Calu3 (cell line): ENCODE measurements around the gene S100A13. TPM values are rescaled to one million over a fixed set of nuclear protein-coding genes. Genes with fewer than 3 reads are reported as not detected.
A peak's percentile ranks its signal among the peaks of the same experiment; 100 is the strongest.

Experiments used
- BruUV-seq: library from RNA; stranded (reverse); fragments of 400-500 nt; replicated peaks from 2 replicates; lab custom pipeline; 2021; lab: Mats Ljungman, UMichigan
- CTCF ChIA-PET: fragments of 300-600 bp; sonication (Branson Sonifier 250); formaldehyde crosslinking; loops from one replicate; lab custom pipeline; 2022; ENCODE audit warnings: antibody characterized with exemption; lab: Charles Lee
- DNase-seq: peaks from one replicate; pipeline ENCODE4 v3.0.0; 2022
- H3K27ac Mint-ChIP-seq: one replicate; pipeline ENCODE4 v1.8.0; 2022; ENCODE audit warnings: mixed read lengths; ENCODE audit not compliant: unreplicated experiment
- H3K27me3 Mint-ChIP-seq: one replicate; pipeline ENCODE4 v1.8.0; 2022; ENCODE audit warnings: mixed read lengths; ENCODE audit not compliant: unreplicated experiment
- H3K36me3 Mint-ChIP-seq: one replicate; pipeline ENCODE4 v1.8.0; 2022; ENCODE audit warnings: mild to moderate bottlenecking, moderate library complexity, mixed read lengths; ENCODE audit not compliant: insufficient read depth, unreplicated experiment
- H3K4me1 Mint-ChIP-seq: one replicate; pipeline ENCODE4 v1.8.0; 2022; ENCODE audit warnings: mild to moderate bottlenecking, low read depth, mixed read lengths; ENCODE audit not compliant: unreplicated experiment
- H3K4me3 Mint-ChIP-seq: one replicate; pipeline ENCODE4 v1.8.0; 2022; ENCODE audit warnings: mild to moderate bottlenecking, low read depth, moderate library complexity, mixed read lengths; ENCODE audit not compliant: unreplicated experiment
- H3K9me3 Mint-ChIP-seq: one replicate; pipeline ENCODE4 v1.8.0; 2022; ENCODE audit warnings: low read depth, mixed read lengths; ENCODE audit not compliant: unreplicated experiment
- intact Hi-C: fragments of 100-400 bp; cut with micrococcal nuclease; formaldehyde crosslinking; loops from one replicate; pipeline ENCODE4 v1.10.0; 2022; ENCODE audit not compliant: unreplicated experiment
- total RNA-seq: library from RNA; stranded (reverse); gene quantifications from 2 replicates; pipeline ENCODE4 v1.2.3, GENCODE V29; 2022
- TF ChIP-seq, protein P1 (sequence below): fragments of 200-600 bp; IDR thresholded peaks from one replicate; pipeline ENCODE4 v1.8.0; 2022; ENCODE audit warnings: antibody characterized with exemption; ENCODE audit not compliant: unreplicated experiment

S100A13 gene
- total RNA-seq, 1 experiment from 2014 or later: 104 TPM

DNA sequence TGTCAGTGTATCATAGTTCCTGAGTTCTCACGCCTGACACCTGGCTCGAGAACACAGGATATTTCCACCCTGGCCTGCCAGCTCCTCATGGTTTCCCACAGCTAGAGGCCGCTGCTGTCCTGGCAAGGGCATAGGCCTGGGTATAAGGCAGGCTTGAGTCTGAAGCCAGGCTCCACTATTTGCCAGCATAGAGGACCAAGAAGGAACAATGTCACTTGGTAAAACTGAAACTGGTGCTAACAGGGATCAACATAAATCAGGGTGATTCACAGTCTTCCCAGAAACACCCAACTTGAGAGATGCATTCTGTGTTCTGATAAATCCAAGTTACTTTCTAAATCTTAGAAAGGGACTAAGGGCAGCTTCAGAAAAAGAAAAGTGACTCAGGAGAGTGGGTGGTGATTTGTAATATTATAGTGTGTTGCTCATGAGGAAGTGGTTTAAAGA, 54.7 kb downstream of the S100A13 start:
- H3K4me1 Mint-ChIP-seq: peaks cover 64% of the 10 kb centered on the region
- H3K36me3 Mint-ChIP-seq: peaks cover 21% of the 10 kb centered on the region
- H3K9me3 Mint-ChIP-seq: no peaks in the 10 kb centered on the region
- H3K27ac Mint-ChIP-seq: peak overlapping the region; percentile 73
- peak overlapping the region; percentile 28 for H3K4me3 Mint-ChIP-seq
- peak; percentile 92 for DNase-seq
- CTCF ChIA-PET: interaction anchor here (0.6 to 2.3 kb wide), 20 partner anchors 13 to 217 kb away, joined by 3 to 44 read pairs (median 6); partner anchors contain the start of genes CHTOP, ILF2, INTS3 and S100A13
- intact Hi-C loops: loop anchor here (1.0 to 5.0 kb wide), 7 partner anchors 36 to 177 kb away; partner anchors contain the start of genes CHTOP, ILF2, S100A13 and S100A14
- TF ChIP-seq, protein P1, sequence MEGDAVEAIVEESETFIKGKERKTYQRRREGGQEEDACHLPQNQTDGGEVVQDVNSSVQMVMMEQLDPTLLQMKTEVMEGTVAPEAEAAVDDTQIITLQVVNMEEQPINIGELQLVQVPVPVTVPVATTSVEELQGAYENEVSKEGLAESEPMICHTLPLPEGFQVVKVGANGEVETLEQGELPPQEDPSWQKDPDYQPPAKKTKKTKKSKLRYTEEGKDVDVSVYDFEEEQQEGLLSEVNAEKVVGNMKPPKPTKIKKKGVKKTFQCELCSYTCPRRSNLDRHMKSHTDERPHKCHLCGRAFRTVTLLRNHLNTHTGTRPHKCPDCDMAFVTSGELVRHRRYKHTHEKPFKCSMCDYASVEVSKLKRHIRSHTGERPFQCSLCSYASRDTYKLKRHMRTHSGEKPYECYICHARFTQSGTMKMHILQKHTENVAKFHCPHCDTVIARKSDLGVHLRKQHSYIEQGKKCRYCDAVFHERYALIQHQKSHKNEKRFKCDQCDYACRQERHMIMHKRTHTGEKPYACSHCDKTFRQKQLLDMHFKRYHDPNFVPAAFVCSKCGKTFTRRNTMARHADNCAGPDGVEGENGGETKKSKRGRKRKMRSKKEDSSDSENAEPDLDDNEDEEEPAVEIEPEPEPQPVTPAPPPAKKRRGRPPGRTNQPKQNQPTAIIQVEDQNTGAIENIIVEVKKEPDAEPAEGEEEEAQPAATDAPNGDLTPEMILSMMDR: peak; percentile 79
- no TSS peak for BruUV-seq
- no peaks in the 10 kb centered on the region for H3K27me3 Mint-ChIP-seq

DNA sequence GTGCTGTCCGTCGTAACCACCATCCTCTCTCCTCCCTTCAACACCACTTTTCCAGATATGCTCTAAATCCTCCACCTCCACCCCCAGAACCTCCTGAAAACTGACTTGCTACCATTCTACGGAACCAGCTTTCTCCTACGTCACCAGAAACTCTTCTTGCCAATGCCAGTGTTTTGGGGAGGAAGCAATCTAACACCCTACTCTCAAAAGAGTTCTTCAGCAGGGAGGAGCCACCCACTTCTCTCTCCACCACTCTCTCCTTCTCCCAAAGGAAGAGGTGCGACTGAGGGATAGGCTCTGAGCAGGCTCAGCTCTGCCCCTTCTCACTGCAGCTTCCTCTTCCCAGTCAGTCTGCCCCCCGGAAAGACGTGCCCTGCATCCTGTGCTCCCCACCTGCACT, 55.6 kb downstream of the S100A13 start:
- no peaks in the 10 kb centered on the region for H3K9me3 Mint-ChIP-seq
- H3K4me1 Mint-ChIP-seq: peaks cover 64% of the 10 kb centered on the region
- H3K27me3 Mint-ChIP-seq: no peaks in the 10 kb centered on the region
- TF ChIP-seq, protein P1: no peak
- H3K36me3 Mint-ChIP-seq: peaks cover 29% of the 10 kb centered on the region
- H3K27ac Mint-ChIP-seq: peak overlapping the region; percentile 73
- DNase-seq: no peak
- no peak overlapping the region for H3K4me3 Mint-ChIP-seq
- intact Hi-C loops: loop anchor here (1.0 to 5.0 kb wide), 7 partner anchors 37 to 178 kb away; partner anchors contain the start of genes CHTOP, ILF2, S100A13 and S100A14
- no TSS peak for BruUV-seq
- CTCF ChIA-PET: interaction anchor here (0.7 to 2.3 kb wide), 13 partner anchors 27 to 156 kb away, joined by 3 to 44 read pairs (median 7); partner anchors contain the start of genes CHTOP, ILF2, INTS3 and S100A13

DNA sequence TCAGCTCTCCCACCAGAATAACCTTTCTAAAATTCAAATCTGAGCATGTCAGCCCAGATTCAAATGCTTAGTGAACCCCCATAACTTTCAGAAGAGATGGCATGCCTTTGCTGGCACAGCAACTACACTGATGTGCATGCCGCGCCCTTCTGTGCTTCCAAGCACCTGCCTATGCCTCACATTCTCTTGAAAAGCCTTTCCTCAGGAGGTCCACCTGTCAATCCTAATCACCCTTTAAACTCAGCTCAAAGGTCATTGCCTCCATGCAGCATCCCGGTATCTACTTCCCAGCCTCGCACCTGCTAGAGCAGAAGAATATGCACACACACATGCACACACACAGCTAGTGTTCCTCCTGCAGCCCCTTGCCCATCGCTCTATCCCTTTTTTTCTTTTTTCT, 56.4 kb downstream of the S100A13 start:
- Mint-ChIP-seq H3K27ac (peak overlapping the region; percentile 10), H3K4me1 (peaks cover 70% of the 10 kb centered on the region), H3K36me3 (peaks cover 38% of the 10 kb centered on the region), H3K27me3 (no peaks in the 10 kb centered on the region), H3K4me3 (no peak overlapping the region), H3K9me3 (no peaks in the 10 kb centered on the region)
- DNase-seq: no peak
- TF ChIP-seq, protein P1: no peak
- no TSS peak for BruUV-seq
- intact Hi-C loops: loop anchor here (5.0 kb wide), 1 partner anchor 101 kb away; the partner anchor contains the start of gene ILF2
- CTCF ChIA-PET: interaction anchor here (0.7 to 2.2 kb wide), 6 partner anchors 38 to 1916 kb away, joined by 3 to 8 read pairs (median 4); no protein-coding TSS in a partner anchor

DNA sequence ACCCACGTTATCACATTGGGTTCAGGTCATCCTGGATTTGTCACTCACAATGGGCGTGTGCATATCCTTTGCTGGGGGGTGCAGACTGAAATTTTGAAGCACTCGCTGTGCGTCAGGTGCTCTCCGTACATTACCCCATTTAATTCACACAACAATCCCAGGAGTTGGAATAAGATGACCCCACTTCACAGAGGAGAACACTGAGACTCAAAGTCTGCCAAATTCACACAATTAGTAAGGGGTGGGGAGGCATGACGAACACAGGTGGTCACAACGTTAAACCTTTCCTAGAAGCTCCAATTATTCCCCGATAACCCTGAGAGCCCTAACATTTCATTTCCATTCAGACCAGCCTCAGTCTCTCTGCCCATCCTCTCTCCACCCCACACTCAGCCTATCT, 57.8 kb downstream of the S100A13 start:
- H3K9me3 Mint-ChIP-seq: no peaks in the 10 kb centered on the region
- DNase-seq: no peak
- CTCF ChIA-PET: interaction anchor here (0.6 to 2.4 kb wide), 3 partner anchors 14 to 65 kb away, joined by 3 to 117 read pairs (median 4); partner anchors contain the start of genes CHTOP and S100A6
- H3K36me3 Mint-ChIP-seq: peaks cover 46% of the 10 kb centered on the region
- H3K4me1 Mint-ChIP-seq: peaks cover 80% of the 10 kb centered on the region
- TF ChIP-seq, protein P1: no peak
- peak overlapping the region; percentile 96 for H3K27ac Mint-ChIP-seq
- H3K4me3 Mint-ChIP-seq: no peak overlapping the region
- no TSS peak for BruUV-seq
- no peaks in the 10 kb centered on the region for H3K27me3 Mint-ChIP-seq
- intact Hi-C loops: loop anchor here (5.0 kb wide), 1 partner anchor 217 kb away; no protein-coding TSS in a partner anchor

Other genes starting within 250 kb of the S100A13 start
- not detected in 2 replicates for gene S100A8, start 236.4 kb downstream of the S100A13 start, total RNA-seq
- gene S100A7A, start 211.0 kb downstream of the S100A13 start, total RNA-seq: not detected in 2 replicates
- not detected in 2 replicates for gene S100A7, start 166.9 kb downstream of the S100A13 start, total RNA-seq
- 1,521 and 2,023 TPM in 2 replicates for gene S100A6, start 91.5 kb downstream of the S100A13 start, total RNA-seq
- not detected in 2 replicates for gene S100A5, start 86.6 kb downstream of the S100A13 start, total RNA-seq
- 19.8 and 20.5 TPM in 2 replicates for gene S100A4, start 81.7 kb downstream of the S100A13 start, total RNA-seq
- not detected in 2 replicates for gene S100A3, start 78.2 kb downstream of the S100A13 start, total RNA-seq
- 11.1 and 14.1 TPM in 2 replicates for gene S100A2, start 61.7 kb downstream of the S100A13 start, total RNA-seq
- gene S100A16, start 14.4 kb downstream of the S100A13 start, total RNA-seq: 247 and 255 TPM in 2 replicates
- 74.6 and 106 TPM in 2 replicates for gene S100A14, start 11.2 kb downstream of the S100A13 start, total RNA-seq
- not detected in 2 replicates for gene S100A1, start 929 bp upstream of the S100A13 start, total RNA-seq
- gene CHTOP, start 6.6 kb upstream of the S100A13 start, total RNA-seq: 93.7 and 100 TPM in 2 replicates
- 45.0 and 46.8 TPM in 2 replicates for gene SNAPIN, start 31.2 kb upstream of the S100A13 start, total RNA-seq
- 253 and 292 TPM in 2 replicates for gene ILF2, start 43.5 kb upstream of the S100A13 start, total RNA-seq
- not detected in 2 replicates for gene NPR1, start 51.2 kb upstream of the S100A13 start, total RNA-seq
- gene INTS3, start 100.5 kb upstream of the S100A13 start, total RNA-seq: 55.9 and 57.1 TPM in 2 replicates
- 9.0 and 11.9 TPM in 2 replicates for gene SLC27A3, start 147.9 kb upstream of the S100A13 start, total RNA-seq